Adrenal gland (tissue), 12 donors: Measurements from ENCODE around the gene SPEM1. TPM values are rescaled to one million over a fixed set of nuclear protein-coding genes. Genes with fewer than 3 reads are reported as not detected.

ENCODE experiments used
- DNase-seq, 7 donors: peaks; one replicate each; pipeline ENCODE4 v3.0.0-alpha.2; 2019 to 2020
- H3K27ac ChIP-seq, 5 donors: fragments of 200-600 bp; sonication (generic) in 4 of 5; 1 replicate in 3 of 5; 2 replicates in 2 of 5; pipeline versions ENCODE4 v1.5.1 to v1.8.0; 2016 to 2020; ENCODE audit warnings: mild to moderate bottlenecking in 1 of 5
- H3K27me3 ChIP-seq: fragments of 200-600 bp; 2 replicates; pipeline ENCODE4 v1.8.0; 2021
- H3K36me3 ChIP-seq, 2 donors: fragments of 200-600 bp; replicated peaks in 1 of 2; 1 replicate in 1 of 2; 2 replicates in 1 of 2; pipeline versions ENCODE4 v1.5.1 to v1.8.0; 2018 to 2022
- H3K4me1 ChIP-seq, 2 donors: fragments of 200-600 bp; replicated peaks in 1 of 2; 1 replicate in 1 of 2; 2 replicates in 1 of 2; pipeline versions ENCODE4 v1.5.1 to v1.8.0; 2018 to 2021
- H3K4me3 ChIP-seq, 4 donors: fragments of 200-600 bp; sonication (generic) in 3 of 4; one replicate each; pipeline ENCODE4 v1.5.1; 2016 to 2018
- H3K9me3 ChIP-seq, 3 donors: fragments of 200-600 bp; sonication (generic) in 1 of 3; replicated peaks in 1 of 3; 1 replicate in 2 of 3; 2 replicates in 1 of 3; pipeline versions ENCODE4 v1.5.1 to v1.8.0; 2016 to 2021
- CTCF ChIP-seq, 6 experiments: fragments of 450-650 bp in 4 of 6; fragments of 200-600 bp in 2 of 6; sonication (generic) in 1 of 6; IDR thresholded peaks; 1 replicate in 5 of 6; 2 replicates in 1 of 6; pipeline versions ENCODE4 v1.5.1 to v1.8.0; 2016 to 2021; ENCODE audit warnings: antibody characterized with exemption in 6 of 6, mild to moderate bottlenecking in 2 of 6, moderate library complexity in 1 of 6
- POLR2A ChIP-seq, 2 donors: fragments of 450-650 bp; IDR thresholded peaks; one replicate each; pipeline ENCODE4 v1.6.1; 2017; ENCODE audit warnings: antibody characterized with exemption in 2 of 2, mild to moderate bottlenecking in 2 of 2, moderate library complexity in 1 of 2
- WGBS, 4 donors: extraction: QIAGEN DNeasy Blood & Tissue Kit in 2 of 4; methylation state at CpG; one replicate each; pipeline versions ENCODE4 v1.1.5 to v1.1.7; 2013 to 2017; 5-methylcytosine and 5-hydroxymethylcytosine counted together
- intact Hi-C, 2 donors: fragments of 100-400 bp; cut with DNase I; formaldehyde crosslinking; loops; one replicate each; pipeline versions ENCODE4 v1.14.1 to v1.15.0; 2022 to 2023
- polyA plus RNA-seq, 3 donors: library from polyadenylated mRNA; stranded (reverse); fragments of 200-250 nt in 2 of 3; fragments of 350-450 nt in 1 of 3; fragmentation: Illumina TruSeq in 1 of 3; extraction: RNeasy Lipid Tissue Mini Kit (QIAGEN cat#74804) in 1 of 3; gene quantifications; one replicate each; pipeline ENCODE4 v1.2.3, GENCODE V29; 2013 to 2014
- total RNA-seq, 9 donors: library from RNA; depleted of rRNA in 4 of 9; stranded (reverse); fragments of >200 nt in 4 of 9; fragments of 120-200 nt in 1 of 9; fragmentation: NEBNext Ultra II Directional in 1 of 9; extraction: Animal tissue kit (Norgen Biotek cat#: 25700) in 1 of 9; gene quantifications; one replicate each; pipeline versions ENCODE4 v1.1.0 to v1.2.4, GENCODE V29; 2013 to 2023
- donor health status: healthy with polysubstance abuse.
- donor health status: Bipolar disorder and iron deficiency.
- donor health status: DM: yes; HTN: yes; CAD: no.
- donor health status: DM: no; HTN: no; CAD: no.
- donor health status: DM: no; HTN: no; CAD: no.
- donor health status: DM: yes; HTN: yes; CAD: no.

The SPEM1 gene
- total and polyA plus RNA-seq, 12 donors, result not detected

GRCh38 chr17:7459961-7460545 is 39.9 kb downstream of the SPEM1 start:
- H3K9me3 ChIP-seq, result no peaks in the 10 kb centered on the region
- H3K4me1 ChIP-seq, result no peaks in the 10 kb centered on the region
- TF ChIP-seq CTCF (IDR thresholded peaks at IDR 0.05), result no peak
- no peak for TF ChIP-seq POLR2A (IDR thresholded peaks at IDR 0.05)
- peak overlapping the region in 2 of 5 donors; percentile 49 to 61 for H3K27ac ChIP-seq
- peaks cover 0 to 29% of the 10 kb centered on the region in 2 donors for H3K36me3 ChIP-seq
- DNase-seq, result no peak
- 63 to 76% (median 72%) methylated on average over 3 of the region's 3 CpGs for WGBS, 4 donors
- intact Hi-C loops, result no loop called here
- no peak overlapping the region for H3K4me3 ChIP-seq
- no peaks in the 10 kb centered on the region for H3K27me3 ChIP-seq

GRCh38 chr17:7460850-7461660 is 40.9 kb downstream of the SPEM1 start:
- Histone ChIP-seq H3K9me3 (no peaks in the 10 kb centered on the region), H3K36me3 (peaks cover 0 to 39% of the 10 kb centered on the region in 2 donors), H3K4me3 (no peak overlapping the region), H3K27me3 (no peaks in the 10 kb centered on the region), H3K4me1 (peaks cover 4 to 5% of the 10 kb centered on the region in 2 donors), H3K27ac (peak overlapping the region in 2 of 5 donors; percentile 29 to 49)
- WGBS, 4 donors, result 93 to 95% (median 94%) methylated on average over 7 of the region's 7 CpGs
- no peak for DNase-seq
- intact Hi-C loops, result no loop called here
- no peak for TF ChIP-seq CTCF (IDR thresholded peaks at IDR 0.05)
- TF ChIP-seq POLR2A (IDR thresholded peaks at IDR 0.05), result no peak

GRCh38 chr17:7462474-7463371 is 42.6 kb downstream of the SPEM1 start:
- no peaks in the 10 kb centered on the region for H3K27me3 ChIP-seq
- WGBS, 4 donors, result 83 to 88% (median 86%) methylated on average over 15 to 44 of the region's 44 CpGs
- no peak for TF ChIP-seq CTCF (IDR thresholded peaks at IDR 0.05)
- TF ChIP-seq POLR2A (IDR thresholded peaks at IDR 0.05), result no peak
- H3K36me3 ChIP-seq, result peaks cover 0 to 43% of the 10 kb centered on the region in 2 donors
- no peak overlapping the region for H3K4me3 ChIP-seq
- H3K27ac ChIP-seq, result peak overlapping the region in 1 of 5 donors; percentile 34
- H3K4me1 ChIP-seq, result peaks cover 20 to 22% of the 10 kb centered on the region in 2 donors
- intact Hi-C loops, result no loop called here
- no peak for DNase-seq
- H3K9me3 ChIP-seq, result no peaks in the 10 kb centered on the region

- Histone ChIP-seq H3K9me3 (no peaks in the 10 kb centered on the region), H3K4me3 (no peak overlapping the region), H3K36me3 (peaks cover 0 to 43% of the 10 kb centered on the region in 2 donors), H3K4me1 (peaks cover 20 to 24% of the 10 kb centered on the region in 2 donors), H3K27me3 (no peaks in the 10 kb centered on the region), H3K27ac (peak overlapping the region in 1 of 5 donors; percentile 34)
- 83 to 94% (median 85%) methylated on average over 5 to 14 of the region's 14 CpGs for WGBS, 4 donors
- intact Hi-C loops, result no loop called here
- no peak for TF ChIP-seq CTCF (IDR thresholded peaks at IDR 0.05)
- TF ChIP-seq POLR2A (IDR thresholded peaks at IDR 0.05), result no peak
- no peak for DNase-seq
Observed at GRCh38 chr17:7463372-7463846, 43.3 kb downstream of the SPEM1 start.
